ENCODE measurements around the gene PDE10A.
"Not testable (repeated sequence)": the region's sequence is repeated elsewhere in the genome, so short reads cannot be mapped to it uniquely, and the experiment has no call there.

Gene PDE10A

GRCh38 chr6:165599596-165600487, 63.2 kb downstream of the PDE10A start:
- H3K36me3 ChIP-seq (ENCODE audit: control insufficient read depth, insufficient read depth, low read length), result no peaks in the 10 kb centered on the region
- H3K9ac ChIP-seq (ENCODE audit: low read depth, low read length), result no peak overlapping the region
- H3K9me3 ChIP-seq (ENCODE audit: control insufficient read depth, insufficient read depth, low read length), result no peaks in the 10 kb centered on the region
- no peak overlapping the region for H3K27ac ChIP-seq (ENCODE audit: low read depth, low read length)
- H3K4me1 ChIP-seq (ENCODE audit: control insufficient read depth, insufficient read depth, low read length), result peaks cover 24% of the 10 kb centered on the region
- H3K4me3 ChIP-seq (ENCODE audit: low read depth, low read length), result no peak overlapping the region
- H3K27me3 ChIP-seq (ENCODE audit: control insufficient read depth, insufficient read depth, low read length), result no peaks in the 10 kb centered on the region

GRCh38 chr6:165599121-165599520, 63.9 kb downstream of the PDE10A start:
- Histone ChIP-seq H3K9me3 (ENCODE audit: control insufficient read depth, insufficient read depth, low read length) (no peaks in the 10 kb centered on the region), H3K9ac (ENCODE audit: low read depth, low read length) (no peak overlapping the region), H3K36me3 (ENCODE audit: control insufficient read depth, insufficient read depth, low read length) (no peaks in the 10 kb centered on the region), H3K4me3 (ENCODE audit: low read depth, low read length) (no peak overlapping the region), H3K27me3 (ENCODE audit: control insufficient read depth, insufficient read depth, low read length) (no peaks in the 10 kb centered on the region), H3K4me1 (ENCODE audit: control insufficient read depth, insufficient read depth, low read length) (peaks cover 24% of the 10 kb centered on the region), H3K27ac (ENCODE audit: low read depth, low read length) (no peak overlapping the region)

- H3K27ac ChIP-seq (ENCODE audit: low read depth, low read length), result no peak overlapping the region
Measured at GRCh38 chr6:165597821-165598220, 65.2 kb downstream of the PDE10A start.

GRCh38 chr6:165594584-165595333, 68.3 kb downstream of the PDE10A start:
- Histone ChIP-seq H3K36me3 (ENCODE audit: control insufficient read depth, insufficient read depth, low read length) (no peaks in the 10 kb centered on the region), H3K4me3 (ENCODE audit: low read depth, low read length) (no peak overlapping the region), H3K27ac (ENCODE audit: low read depth, low read length) (no peak overlapping the region), H3K27me3 (ENCODE audit: control insufficient read depth, insufficient read depth, low read length) (no peaks in the 10 kb centered on the region), H3K4me1 (ENCODE audit: control insufficient read depth, insufficient read depth, low read length) (peaks cover 13% of the 10 kb centered on the region), H3K9me3 (ENCODE audit: control insufficient read depth, insufficient read depth, low read length) (no peaks in the 10 kb centered on the region), H3K9ac (ENCODE audit: low read depth, low read length) (no peak overlapping the region)

More at GRCh38 chr6:165597821-165598220, 65.2 kb downstream of the PDE10A start:
- no peak overlapping the region for H3K9ac ChIP-seq (ENCODE audit: low read depth, low read length)
- H3K36me3 ChIP-seq (ENCODE audit: control insufficient read depth, insufficient read depth, low read length), result no peaks in the 10 kb centered on the region
- H3K9me3 ChIP-seq (ENCODE audit: control insufficient read depth, insufficient read depth, low read length), result no peaks in the 10 kb centered on the region
- H3K4me3 ChIP-seq (ENCODE audit: low read depth, low read length), result no peak overlapping the region
- H3K27me3 ChIP-seq (ENCODE audit: control insufficient read depth, insufficient read depth, low read length), result no peaks in the 10 kb centered on the region
- peaks cover 24% of the 10 kb centered on the region for H3K4me1 ChIP-seq (ENCODE audit: control insufficient read depth, insufficient read depth, low read length)

- H3K9me3 ChIP-seq (ENCODE audit: control insufficient read depth, insufficient read depth, low read length); H3K27ac ChIP-seq (ENCODE audit: low read depth, low read length); H3K36me3 ChIP-seq (ENCODE audit: control insufficient read depth, insufficient read depth, low read length); H3K4me3 ChIP-seq (ENCODE audit: low read depth, low read length); H3K27me3 ChIP-seq (ENCODE audit: control insufficient read depth, insufficient read depth, low read length); H3K9ac ChIP-seq (ENCODE audit: low read depth, low read length); H3K4me1 ChIP-seq (ENCODE audit: control insufficient read depth, insufficient read depth, low read length): not testable (repeated sequence)
Measured at GRCh38 chr6:165592947-165593346, 70.1 kb downstream of the PDE10A start.

- no peak overlapping the region for H3K9ac ChIP-seq (ENCODE audit: low read depth, low read length)
- H3K27me3 ChIP-seq (ENCODE audit: control insufficient read depth, insufficient read depth, low read length), result no peaks in the 10 kb centered on the region
- no peaks in the 10 kb centered on the region for H3K9me3 ChIP-seq (ENCODE audit: control insufficient read depth, insufficient read depth, low read length)
- no peaks in the 10 kb centered on the region for H3K36me3 ChIP-seq (ENCODE audit: control insufficient read depth, insufficient read depth, low read length)
- no peak overlapping the region for H3K4me3 ChIP-seq (ENCODE audit: low read depth, low read length)
- peaks cover 3% of the 10 kb centered on the region; the same call in 1 of the 2 replicates for H3K4me1 ChIP-seq (ENCODE audit: control insufficient read depth, insufficient read depth, low read length)
- H3K27ac ChIP-seq (ENCODE audit: low read depth, low read length), result no peak overlapping the region
Measured at GRCh38 chr6:165588515-165588914, 74.5 kb downstream of the PDE10A start.

GRCh38 chr6:165587206-165587605, 75.8 kb downstream of the PDE10A start:
- Histone ChIP-seq H3K9me3 (ENCODE audit: control insufficient read depth, insufficient read depth, low read length) (no peaks in the 10 kb centered on the region), H3K27me3 (ENCODE audit: control insufficient read depth, insufficient read depth, low read length) (no peaks in the 10 kb centered on the region), H3K4me3 (ENCODE audit: low read depth, low read length) (no peak overlapping the region), H3K27ac (ENCODE audit: low read depth, low read length) (no peak overlapping the region), H3K4me1 (ENCODE audit: control insufficient read depth, insufficient read depth, low read length) (peaks cover 3% of the 10 kb centered on the region; the same call in 1 of the 2 replicates), H3K9ac (ENCODE audit: low read depth, low read length) (no peak overlapping the region), H3K36me3 (ENCODE audit: control insufficient read depth, insufficient read depth, low read length) (no peaks in the 10 kb centered on the region)

GRCh38 chr6:165586706-165587105, 76.3 kb downstream of the PDE10A start:
- Histone ChIP-seq H3K4me3 (ENCODE audit: low read depth, low read length) (no peak overlapping the region), H3K9ac (ENCODE audit: low read depth, low read length) (no peak overlapping the region), H3K9me3 (ENCODE audit: control insufficient read depth, insufficient read depth, low read length) (no peaks in the 10 kb centered on the region), H3K4me1 (ENCODE audit: control insufficient read depth, insufficient read depth, low read length) (peaks cover 3% of the 10 kb centered on the region; the same call in 1 of the 2 replicates), H3K27me3 (ENCODE audit: control insufficient read depth, insufficient read depth, low read length) (no peaks in the 10 kb centered on the region), H3K27ac (ENCODE audit: low read depth, low read length) (no peak overlapping the region), H3K36me3 (ENCODE audit: control insufficient read depth, insufficient read depth, low read length) (no peaks in the 10 kb centered on the region)

- H3K9ac ChIP-seq (ENCODE audit: low read depth, low read length), result no peak overlapping the region
- no peaks in the 10 kb centered on the region for H3K9me3 ChIP-seq (ENCODE audit: control insufficient read depth, insufficient read depth, low read length)
- H3K4me1 ChIP-seq (ENCODE audit: control insufficient read depth, insufficient read depth, low read length), result peaks cover 3% of the 10 kb centered on the region; the same call in 1 of the 2 replicates
- H3K36me3 ChIP-seq (ENCODE audit: control insufficient read depth, insufficient read depth, low read length), result no peaks in the 10 kb centered on the region
- no peak overlapping the region for H3K4me3 ChIP-seq (ENCODE audit: low read depth, low read length)
- H3K27ac ChIP-seq (ENCODE audit: low read depth, low read length), result no peak overlapping the region
- H3K27me3 ChIP-seq (ENCODE audit: control insufficient read depth, insufficient read depth, low read length), result no peaks in the 10 kb centered on the region
Measured at GRCh38 chr6:165585060-165585459, 78.0 kb downstream of the PDE10A start.

GRCh38 chr6:165584541-165584940, 78.5 kb downstream of the PDE10A start:
- Histone ChIP-seq H3K4me1 (ENCODE audit: control insufficient read depth, insufficient read depth, low read length) (peaks cover 3% of the 10 kb centered on the region; the same call in 1 of the 2 replicates), H3K36me3 (ENCODE audit: control insufficient read depth, insufficient read depth, low read length) (no peaks in the 10 kb centered on the region), H3K9ac (ENCODE audit: low read depth, low read length) (no peak overlapping the region), H3K27me3 (ENCODE audit: control insufficient read depth, insufficient read depth, low read length) (no peaks in the 10 kb centered on the region), H3K4me3 (ENCODE audit: low read depth, low read length) (no peak overlapping the region), H3K27ac (ENCODE audit: low read depth, low read length) (no peak overlapping the region), H3K9me3 (ENCODE audit: control insufficient read depth, insufficient read depth, low read length) (no peaks in the 10 kb centered on the region)

- Histone ChIP-seq H3K27me3 (ENCODE audit: control insufficient read depth, insufficient read depth, low read length) (no peaks in the 10 kb centered on the region), H3K9me3 (ENCODE audit: control insufficient read depth, insufficient read depth, low read length) (no peaks in the 10 kb centered on the region), H3K9ac (ENCODE audit: low read depth, low read length) (no peak overlapping the region), H3K4me1 (ENCODE audit: control insufficient read depth, insufficient read depth, low read length) (peaks cover 3% of the 10 kb centered on the region; the same call in 1 of the 2 replicates), H3K36me3 (ENCODE audit: control insufficient read depth, insufficient read depth, low read length) (no peaks in the 10 kb centered on the region), H3K4me3 (ENCODE audit: low read depth, low read length) (no peak overlapping the region), H3K27ac (ENCODE audit: low read depth, low read length) (no peak overlapping the region)
Measured at GRCh38 chr6:165581678-165582077, 81.4 kb downstream of the PDE10A start.

All from HUES48 (cell line).